HG02678 (cell line): ENCODE data around the gene GFRA1.
"Not testable (repeated sequence)": the region's sequence is repeated elsewhere in the genome, so short reads cannot be mapped to it uniquely, and the experiment has no call there.

Experiments used
- ATAC-seq: cut with Tn5 transposase; IDR thresholded peaks from one replicate; pipeline ENCODE4 v1.9.1; 2021; ENCODE audit warnings: mild to moderate bottlenecking, moderate library complexity; ENCODE audit not compliant: unreplicated experiment

Gene GFRA1

DNA sequence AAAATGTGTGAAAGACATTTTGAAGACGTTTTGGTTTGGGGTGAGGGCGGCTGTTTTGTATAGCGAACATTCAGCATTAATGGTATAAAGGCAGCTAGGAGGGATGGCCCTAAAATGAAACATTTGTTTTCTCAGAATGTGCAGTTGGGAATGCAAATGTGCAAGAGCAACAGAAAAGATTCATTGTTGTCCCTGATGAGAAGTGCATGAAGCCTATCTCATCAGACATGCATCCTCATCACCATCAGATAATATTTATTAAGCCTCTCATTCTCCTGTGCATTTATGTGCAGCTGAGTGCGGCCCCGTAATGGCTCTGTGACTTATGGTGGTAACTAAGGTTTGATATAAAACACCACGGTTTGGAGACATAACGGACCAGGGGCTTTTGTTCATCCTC lies 199.5 kb downstream of the GFRA1 start:
- no peak for ATAC-seq

- no peak for ATAC-seq
These were observed 200.0 kb downstream of the GFRA1 start for GRCh38 chr10:116073001-116073400.

DNA sequence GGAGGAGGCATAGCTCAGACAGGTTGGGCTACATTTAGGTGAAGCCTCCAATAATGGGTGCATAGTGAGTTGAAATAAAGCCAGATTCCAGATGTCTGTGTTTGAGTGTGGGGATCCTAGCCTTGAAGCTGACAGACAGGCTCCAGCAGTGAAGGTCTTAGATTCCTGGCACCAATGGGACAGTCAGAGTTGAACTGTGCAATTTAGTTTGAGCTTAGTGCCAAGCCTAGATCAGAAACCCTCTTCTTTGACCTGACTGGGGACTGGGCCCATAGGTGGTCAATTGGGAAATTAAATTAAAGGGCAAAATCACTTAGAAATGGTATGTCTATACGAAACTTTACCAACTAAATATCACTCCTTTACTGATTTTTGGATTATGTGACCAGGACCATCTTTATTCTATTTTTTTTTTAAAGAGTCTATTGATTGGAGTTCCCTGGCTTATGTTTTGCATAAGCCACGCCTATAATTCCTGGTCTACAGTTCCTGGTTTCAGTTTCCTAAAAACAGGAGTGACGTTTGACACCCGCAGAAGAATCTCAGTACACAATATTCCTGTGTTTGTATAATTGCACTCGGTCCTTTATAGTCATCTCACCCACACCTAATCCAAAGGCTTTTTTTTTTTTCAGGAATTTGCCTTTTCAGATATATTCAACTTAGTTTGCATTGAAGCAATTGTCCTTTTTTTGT lies 201.4 kb downstream of the GFRA1 start:
- no peak for ATAC-seq

- ATAC-seq: no peak
These were observed 202.2 kb downstream of the GFRA1 start for GRCh38 chr10:116070743-116071320.

- ATAC-seq: no peak
These were observed 203.2 kb downstream of the GFRA1 start for GRCh38 chr10:116069856-116070255.

DNA sequence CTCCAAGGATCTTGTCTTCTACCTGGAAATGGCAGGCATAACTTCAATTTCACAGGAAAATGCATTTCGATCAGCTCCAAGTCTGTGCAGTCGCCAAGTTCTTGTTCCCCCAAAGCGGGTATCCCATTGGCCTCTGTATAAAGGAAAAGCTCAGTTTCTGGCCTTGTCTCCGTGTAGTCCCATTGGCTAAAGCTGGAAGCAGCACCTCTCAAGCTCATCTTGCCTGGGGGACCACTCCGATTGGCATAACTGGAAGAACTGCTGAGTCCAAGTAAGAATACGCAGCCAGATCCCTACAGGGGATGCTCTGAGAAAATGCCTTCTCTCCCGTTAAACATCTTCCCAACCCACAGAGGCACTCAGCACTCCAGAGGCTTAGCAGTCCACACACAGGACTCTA lies 205.2 kb downstream of the GFRA1 start:
- ATAC-seq: no peak

GRCh38 chr10:116063107-116063506 lies 209.9 kb downstream of the GFRA1 start:
- ATAC-seq: no peak

DNA sequence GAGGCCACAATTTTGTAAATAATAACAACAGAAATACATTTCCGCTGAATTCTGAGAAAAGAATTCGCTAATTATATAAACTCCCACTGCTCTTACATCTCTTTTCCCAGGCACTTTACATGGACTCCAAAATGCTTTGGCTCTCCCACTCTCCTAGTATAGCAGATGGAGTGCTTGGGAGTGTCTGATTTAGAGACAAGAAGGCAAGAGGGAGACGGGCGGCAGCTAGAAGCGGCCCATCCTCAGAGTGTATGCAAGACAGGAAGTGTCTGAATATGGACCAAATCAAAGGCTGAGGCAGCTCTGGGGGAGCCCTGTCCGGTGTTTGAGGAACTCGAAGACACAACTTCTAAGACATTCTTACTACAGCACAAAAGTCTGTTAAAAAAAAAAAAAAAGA lies 212.1 kb downstream of the GFRA1 start:
- ATAC-seq: no peak

DNA sequence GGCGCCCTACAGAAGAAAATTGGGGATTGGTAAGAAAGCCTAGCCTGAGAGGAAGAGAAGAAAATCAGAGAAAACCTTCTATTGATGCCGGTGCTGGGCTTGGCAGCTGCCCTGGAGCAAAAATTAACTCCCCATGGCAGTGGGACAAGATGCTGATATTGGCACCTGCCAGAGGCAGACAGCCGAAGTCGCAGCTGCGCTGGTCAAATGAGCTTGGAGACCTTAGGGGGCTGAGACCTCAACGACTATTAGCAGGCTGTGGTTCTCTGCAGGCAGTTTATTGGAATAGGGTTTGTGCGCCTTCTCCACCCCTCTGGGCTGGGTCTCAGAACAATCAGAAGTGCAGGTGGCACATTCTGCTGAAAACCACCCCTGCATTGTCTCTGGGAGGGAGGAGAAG lies 213.7 kb downstream of the GFRA1 start:
- ATAC-seq: no peak

GRCh38 chr10:116056445-116057293 lies 216.3 kb downstream of the GFRA1 start:
- ATAC-seq: no peak

- no peak for ATAC-seq
These were observed 217.1 kb downstream of the GFRA1 start for GRCh38 chr10:116055917-116056252.

- ATAC-seq: no peak
These were observed 217.6 kb downstream of the GFRA1 start for GRCh38 chr10:116055252-116055916.

GRCh38 chr10:116053910-116054309 lies 219.1 kb downstream of the GFRA1 start:
- no peak for ATAC-seq

- ATAC-seq: not testable (repeated sequence)
These were observed 219.8 kb downstream of the GFRA1 start for GRCh38 chr10:116053009-116053730.

GRCh38 chr10:116052522-116052921 lies 220.5 kb downstream of the GFRA1 start:
- not testable (repeated sequence) for ATAC-seq

DNA sequence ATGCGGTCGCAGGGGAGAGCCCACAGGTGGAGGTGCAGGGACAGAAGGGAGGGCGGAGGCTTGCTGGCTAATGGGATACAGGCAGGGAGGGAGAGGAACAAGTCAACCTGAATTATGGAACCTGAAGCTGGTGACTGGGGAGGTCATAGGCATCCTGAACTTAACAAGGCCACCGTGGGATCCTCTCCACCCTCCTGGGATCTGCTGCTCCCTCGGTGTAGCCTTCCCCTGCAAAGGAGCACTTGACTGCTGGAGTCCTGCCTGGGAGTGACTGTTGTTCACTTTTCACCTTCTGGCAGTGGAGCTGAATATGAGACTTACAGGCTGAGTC lies 223.1 kb downstream of the GFRA1 start:
- ATAC-seq: no peak

DNA sequence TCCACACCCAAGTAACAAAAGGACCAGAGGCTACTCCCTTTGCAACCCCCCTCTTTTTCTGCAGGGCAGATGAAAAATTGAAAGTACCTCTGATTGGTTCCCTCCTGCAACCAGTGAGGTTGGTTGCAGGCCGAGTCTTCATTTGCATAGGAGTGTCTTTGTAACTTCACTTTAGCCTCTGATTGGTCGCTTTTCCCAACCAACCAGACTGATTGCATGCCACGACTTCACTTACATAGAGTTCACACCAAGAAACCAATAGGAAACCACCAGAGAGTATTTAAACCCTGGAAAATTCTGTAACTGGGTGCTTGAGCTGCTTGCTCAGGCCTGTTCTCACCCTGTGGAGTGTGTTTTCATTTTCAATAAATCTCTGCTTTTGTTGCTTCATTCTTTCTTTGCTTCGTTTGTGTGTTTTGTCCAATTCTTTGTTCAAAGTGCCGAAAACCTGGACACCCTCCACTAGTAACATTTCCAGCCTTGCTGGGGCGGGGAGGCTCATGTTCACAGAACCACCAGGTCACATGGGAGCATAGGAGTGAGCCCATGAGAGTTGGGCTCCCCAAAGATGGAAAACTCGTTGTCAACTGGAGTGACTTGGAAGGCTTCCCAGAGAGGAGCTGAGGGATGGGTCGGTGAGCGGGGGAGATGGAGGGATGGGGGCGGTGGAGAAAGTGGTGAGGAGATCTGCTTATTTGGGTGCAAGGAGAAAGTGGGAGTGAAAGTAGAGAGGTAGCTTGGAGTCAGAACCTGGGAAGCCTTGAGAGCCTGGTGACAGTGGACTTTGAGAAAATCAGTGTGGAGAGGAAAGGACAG lies 223.6 kb downstream of the GFRA1 start:
- no peak for ATAC-seq

DNA sequence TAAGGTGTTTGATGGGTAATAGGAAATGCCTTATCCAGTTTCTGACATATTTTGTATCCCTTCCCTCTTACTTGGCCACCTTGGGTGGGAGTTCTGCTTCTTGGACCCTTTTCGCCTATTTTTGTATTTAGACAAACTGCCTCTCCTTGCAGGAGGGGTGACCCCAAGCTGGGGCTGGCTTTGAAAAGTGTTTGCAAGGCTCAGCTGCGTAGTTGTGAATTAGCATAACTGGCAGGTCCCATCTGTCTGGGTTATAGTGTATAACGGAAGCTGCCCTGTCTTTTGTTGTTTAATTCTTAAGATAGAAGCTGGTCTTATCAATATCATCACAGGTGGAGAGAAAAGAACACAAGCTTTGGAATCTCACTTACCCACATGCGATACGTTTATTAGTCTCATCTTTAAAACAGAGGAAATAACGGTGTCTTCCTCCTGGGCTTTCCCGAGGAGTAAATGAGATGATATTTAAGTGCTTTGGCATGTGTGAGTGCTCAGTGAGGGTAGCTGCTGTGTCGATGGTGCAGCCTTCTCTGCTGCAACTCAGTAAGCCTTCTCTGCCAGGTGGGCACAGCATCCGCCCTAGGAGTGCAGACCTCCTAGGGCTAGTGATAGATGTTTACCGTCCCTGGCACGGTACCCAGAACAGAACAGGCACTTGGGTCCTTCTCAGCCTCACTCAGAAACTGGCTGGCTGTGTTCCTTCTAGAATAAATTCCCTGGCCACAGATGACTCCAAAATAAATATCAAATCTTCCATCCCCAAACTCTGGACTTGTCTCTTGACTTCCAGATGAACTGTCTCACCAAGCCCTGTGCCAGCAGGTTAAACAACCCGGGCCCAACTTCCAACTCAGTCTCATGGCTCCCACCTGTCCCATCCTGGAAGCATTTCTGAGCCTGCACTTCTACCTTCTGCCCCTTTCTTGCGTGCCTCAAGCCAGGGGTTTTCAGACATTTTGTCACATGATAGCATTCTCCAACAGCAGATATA lies 227.3 kb downstream of the GFRA1 start:
- no peak for ATAC-seq

- no peak for ATAC-seq
These were observed 228.2 kb downstream of the GFRA1 start for GRCh38 chr10:116044801-116045248.
